IMR-90 (cell line): Measurements from ENCODE around the gene ZNF385B. TPM values are rescaled to one million over a fixed set of nuclear protein-coding genes. Genes with fewer than 3 reads are reported as not detected.

ENCODE experiments used
- ATAC-seq: fragments of 200-7000 bp; cut with Tn5 transposase; 2 replicates; pipeline ENCODE4 v1.9.1; 2020; ENCODE audit warnings: low read depth, mild to moderate bottlenecking, moderate library complexity
- BruUV-seq: library from RNA; stranded (reverse); fragments of 400-500 nt; replicated peaks from 2 replicates; lab custom pipeline; 2021; lab: Mats Ljungman, UMichigan
- CTCF ChIA-PET: fragments of 300-600 bp; formaldehyde crosslinking; extraction: SDS; loops from one replicate; lab custom pipeline; 2021; ENCODE audit warnings: antibody characterized with exemption; lab: Yijun Ruan, JAX
- POLR2A ChIA-PET: fragments of 300-600 bp; sonication (Branson Sonifier 250); formaldehyde crosslinking; loops from one replicate; lab custom pipeline; 2022; ENCODE audit warnings: antibody characterized with exemption; ENCODE audit not compliant: unreplicated experiment; lab: Charles Lee
- DNase-seq: peaks from one replicate; pipeline ENCODE4 v3.0.0; 2013
- H2AFZ ChIP-seq: replicated peaks from 2 replicates; pipeline ENCODE3; 2013; ENCODE audit warnings: low read length, mild to moderate bottlenecking; ENCODE audit not compliant: poor library complexity
- H2AK5ac ChIP-seq: 2 replicates; pipeline ENCODE4 v1.6.1; 2013; ENCODE audit warnings: low read depth, low read length, inconsistent platforms
- H2AK9ac ChIP-seq: replicated peaks from 2 replicates; pipeline ENCODE3; 2013; ENCODE audit warnings: mild to moderate bottlenecking, low read depth, low read length, moderate library complexity; ENCODE audit not compliant: poor library complexity
- H2BK120ac ChIP-seq: 2 replicates; pipeline ENCODE4 v1.6.1; 2013; ENCODE audit warnings: low read depth, low read length, inconsistent platforms
- H2BK15ac ChIP-seq: 3 replicates; pipeline ENCODE4 v1.6.1; 2013; ENCODE audit warnings: low read depth, low read length, inconsistent platforms
- H2BK20ac ChIP-seq: 2 replicates; pipeline ENCODE4 v1.6.1; 2013; ENCODE audit warnings: low read depth, mild to moderate bottlenecking, inconsistent platforms, low read length, moderate library complexity
- H2BK5ac ChIP-seq: 2 replicates; pipeline ENCODE4 v1.6.1; 2013; ENCODE audit warnings: mild to moderate bottlenecking, low read depth, low read length, inconsistent platforms; ENCODE audit not compliant: poor library complexity, severe bottlenecking
- H3K14ac ChIP-seq: replicated peaks from 2 replicates; pipeline ENCODE4 v1.6.1; 2013; ENCODE audit warnings: low read depth, low read length, inconsistent platforms
- H3K18ac ChIP-seq: 2 replicates; pipeline ENCODE4 v1.6.1; 2013; ENCODE audit warnings: low read depth, low read length, control low read depth
- H3K23ac ChIP-seq: 2 replicates; pipeline ENCODE4 v1.6.1; 2013; ENCODE audit warnings: low read depth, low read length, inconsistent platforms
- H3K27ac ChIP-seq: 2 replicates; pipeline ENCODE4 v1.5.1; 2013; ENCODE audit warnings: mild to moderate bottlenecking, control low read depth, low read length; ENCODE audit not compliant: insufficient read depth
- H3K27me3 ChIP-seq: 2 replicates; pipeline ENCODE4 v1.6.1; 2013; ENCODE audit warnings: low read length; ENCODE audit not compliant: control insufficient read depth, insufficient read depth
- H3K36me3 ChIP-seq: 2 replicates; pipeline ENCODE4 v1.6.1; 2013; ENCODE audit warnings: low read length, mixed read lengths; ENCODE audit not compliant: control insufficient read depth, insufficient read depth
- H3K4ac ChIP-seq: 2 replicates; pipeline ENCODE4 v1.6.1; 2013; ENCODE audit warnings: low read depth, low read length, inconsistent platforms
- H3K4me1 ChIP-seq: 2 replicates; pipeline ENCODE4 v1.6.1; 2013; ENCODE audit warnings: low read length, mixed read lengths; ENCODE audit not compliant: control insufficient read depth, insufficient read depth
- H3K4me2 ChIP-seq: 2 replicates; pipeline ENCODE4 v1.6.1; 2013; ENCODE audit warnings: low read depth, mild to moderate bottlenecking, control low read depth, low read length, moderate library complexity
- H3K4me3 ChIP-seq: 2 replicates; pipeline ENCODE4 v1.5.1; 2013; ENCODE audit warnings: low read depth, mild to moderate bottlenecking, control low read depth, low read length, moderate library complexity; ENCODE audit not compliant: insufficient read depth
- H3K56ac ChIP-seq: 2 replicates; pipeline ENCODE4 v1.6.1; 2013; ENCODE audit warnings: low read length, inconsistent platforms; ENCODE audit not compliant: insufficient read depth; ENCODE audit errors: extremely low read depth
- H3K79me1 ChIP-seq, 2 experiments: 2 replicates each; pipeline ENCODE4 v1.6.1; 2013; ENCODE audit warnings: low read length in 2 of 2, inconsistent platforms in 1 of 2, low read depth in 1 of 2
- H3K9ac ChIP-seq: 2 replicates; pipeline ENCODE4 v1.6.1; 2013; ENCODE audit warnings: low read depth, low read length, control low read depth
- H3K9me1 ChIP-seq: 2 replicates; pipeline ENCODE4 v1.6.1; 2013; ENCODE audit warnings: low read length, inconsistent platforms; ENCODE audit not compliant: insufficient read depth
- H3K9me3 ChIP-seq: 2 replicates; pipeline ENCODE4 v1.6.1; 2013; ENCODE audit warnings: low read length; ENCODE audit not compliant: control insufficient read depth, insufficient read depth
- H4K20me1 ChIP-seq: 2 replicates; pipeline ENCODE4 v1.6.1; 2013; ENCODE audit warnings: low read length, inconsistent platforms; ENCODE audit not compliant: insufficient read depth
- H4K5ac ChIP-seq: 2 replicates; pipeline ENCODE4 v1.6.1; 2013; ENCODE audit warnings: mild to moderate bottlenecking, low read depth, low read length, control low read depth
- H4K8ac ChIP-seq, 2 experiments: 2 replicates each; pipeline ENCODE4 v1.6.1; 2013; ENCODE audit warnings: low read depth in 2 of 2, low read length in 2 of 2, control low read depth in 1 of 2, inconsistent platforms in 1 of 2
- H4K91ac ChIP-seq: 2 replicates; pipeline ENCODE4 v1.6.1; 2013; ENCODE audit warnings: low read depth, low read length, inconsistent platforms; ENCODE audit not compliant: insufficient read depth
- CEBPB ChIP-seq: IDR thresholded peaks from 2 replicates; pipeline ENCODE4 v1.6.1; 2012; ENCODE audit warnings: low read depth, low read length, improper control_type of control experiment
- CTCF ChIP-seq: conservative IDR thresholded peaks from 2 replicates; pipeline ENCODE4 v1.5.1; 2012; ENCODE audit warnings: mild to moderate bottlenecking, low read depth, low read length, improper control_type of control experiment
- ELK1 ChIP-seq: fragments of 150-350 bp; IDR thresholded peaks from 2 replicates; pipeline ENCODE4 v1.6.1; 2016; ENCODE audit warnings: low read depth, mild to moderate bottlenecking, low read length, moderate library complexity, borderline replicate concordance
- FOS ChIP-seq: fragments of 150-350 bp; IDR thresholded peaks from 2 replicates; pipeline ENCODE4 v1.6.1; 2016; ENCODE audit warnings: low read depth, low read length
- MAFK ChIP-seq: IDR thresholded peaks from 2 replicates; pipeline ENCODE4 v1.6.1; 2012; ENCODE audit warnings: low read depth, low read length, improper control_type of control experiment
- MAZ ChIP-seq: IDR thresholded peaks from 2 replicates; pipeline ENCODE4 v1.6.1; 2012; ENCODE audit warnings: low read depth, mild to moderate bottlenecking, low read length, improper control_type of control experiment, moderate library complexity, borderline replicate concordance
- MXI1 ChIP-seq: IDR thresholded peaks from 2 replicates; pipeline ENCODE4 v1.6.1; 2012; ENCODE audit warnings: low read depth, mild to moderate bottlenecking, low read length, moderate library complexity, borderline replicate concordance
- POLR2A ChIP-seq: IDR thresholded peaks from 2 replicates; pipeline ENCODE4 v1.6.1; 2012; ENCODE audit warnings: mild to moderate bottlenecking, low read depth, low read length
- RAD21 ChIP-seq: IDR thresholded peaks from 2 replicates; pipeline ENCODE4 v1.6.1; 2012; ENCODE audit warnings: low read length, improper control_type of control experiment
- RFX5 ChIP-seq: IDR thresholded peaks from 2 replicates; pipeline ENCODE4 v1.8.0; 2012; ENCODE audit warnings: low read depth, mild to moderate bottlenecking, low read length, moderate library complexity
- SMC3 ChIP-seq: fragments of 150-350 bp; IDR thresholded peaks from 2 replicates; pipeline ENCODE4 v1.6.1; 2016; ENCODE audit warnings: low read depth, mild to moderate bottlenecking, antibody characterized with exemption, low read length, moderate library complexity
- WGBS, 2 experiments: methylation state at CpG; one replicate each; pipeline versions ENCODE4 v1.1.5 to v1.1.7; 2013; ENCODE audit warnings: missing lambda C conversion rate in 2 of 2; ENCODE audit not compliant: insufficient read length in 1 of 2; ENCODE audit errors: extremely low coverage in 2 of 2; 5-methylcytosine and 5-hydroxymethylcytosine counted together
- dilution Hi-C: fragments of 300-500 bp; cut with HindIII; formaldehyde crosslinking; loops from one replicate; pipeline ENCODE4 v1.14.3; 2018; ENCODE audit warnings: low sequenced_read_pairs; ENCODE audit not compliant: unreplicated experiment
- in situ Hi-C: fragments of 300-500 bp; cut with MboI; formaldehyde crosslinking; loops from 3 replicates; pipeline ENCODE4 v1.14.3; 2019; ENCODE audit warnings: low sequenced_read_pairs, inconsistent platforms, mixed read lengths
- intact Hi-C: fragments of 100-400 bp; cut with micrococcal nuclease; formaldehyde crosslinking; loops from 2 replicates; pipeline ENCODE4 v1.10.0; 2022
- polyA plus RNA-seq, 3 experiments: library from polyadenylated mRNA; depleted of rRNA; stranded (reverse); fragments of >200 nt; gene quantifications; 2 replicates each; pipeline ENCODE4 v1.2.3, GENCODE V29; 2012; ENCODE audit warnings: low replicate concordance in 1 of 3
- total RNA-seq: library from RNA; depleted of rRNA; stranded (reverse); fragments of >200 nt; gene quantifications from 2 replicates; pipeline ENCODE4 v1.2.3, GENCODE V29; 2012

ZNF385B gene
- total and polyA plus RNA-seq, 2 of the 4 experiments (the other 2 are of a cell fraction) = not detected

GRCh38 chr2:179812501-179812900 is 48.9 kb downstream of the ZNF385B start:
- no peak overlapping the region for H4K8ac ChIP-seq
- H3K18ac ChIP-seq = no peak overlapping the region
- H2AFZ ChIP-seq = no peak overlapping the region
- H4K20me1 ChIP-seq = no peaks in the 10 kb centered on the region
- no peak overlapping the region for H2BK120ac ChIP-seq
- WGBS, 2 experiments = no CpG with 5 or more reads among the region's 1 CpG
- ATAC-seq = no peak
- in situ Hi-C loops = no loop called here
- H3K9ac ChIP-seq = no peak overlapping the region
- no peak overlapping the region for H4K5ac ChIP-seq
- ChIA-PET CTCF (interaction anchor here (0.8 kb wide), 1 partner anchor 26 kb away, joined by 4 read pairs; no protein-coding TSS in a partner anchor), POLR2A (interaction anchor here (0.7 kb wide), 1 partner anchor 59 kb away, joined by 3 read pairs; no protein-coding TSS in a partner anchor)
- no peak overlapping the region for H3K4me2 ChIP-seq
- no peak overlapping the region for H4K91ac ChIP-seq
- TF ChIP-seq RAD21 (no peak), CEBPB (no peak), MXI1 (no peak), ELK1 (no peak), CTCF (no peak), MAZ (no peak), SMC3 (no peak), POLR2A (no peak), MAFK (no peak), RFX5 (no peak), FOS (no peak)
- no peak overlapping the region for H3K56ac ChIP-seq
- no peak overlapping the region for H2BK20ac ChIP-seq
- H3K4me3 ChIP-seq = no peak overlapping the region
- no peak overlapping the region for H3K23ac ChIP-seq
- no peak overlapping the region for H2BK5ac ChIP-seq
- no peak overlapping the region for H2AK9ac ChIP-seq
- no peaks in the 10 kb centered on the region for H3K79me1 ChIP-seq
- no TSS peak for BruUV-seq
- H3K9me3 ChIP-seq = no peaks in the 10 kb centered on the region
- H3K9me1 ChIP-seq = no peaks in the 10 kb centered on the region
- H3K14ac ChIP-seq = no peak overlapping the region
- H2AK5ac ChIP-seq = no peak overlapping the region
- no peak overlapping the region for H2BK15ac ChIP-seq
- no peak for DNase-seq
- dilution Hi-C loops = no loop called here
- intact Hi-C loops = no loop called here
- H3K4me1 ChIP-seq = no peaks in the 10 kb centered on the region
- H3K27me3 ChIP-seq = no peaks in the 10 kb centered on the region
- H3K4ac ChIP-seq = no peak overlapping the region
- H3K27ac ChIP-seq = no peak overlapping the region
- H3K36me3 ChIP-seq = no peaks in the 10 kb centered on the region
